B cell (primary cell): Measurements from ENCODE around the gene TMC8. TPM values are rescaled to one million over a fixed set of nuclear protein-coding genes. Genes with fewer than 3 reads are reported as not detected.

Experiments
- ATAC-seq: fragments of 200-7000 bp; cut with Tn5 transposase; one replicate; pipeline ENCODE4 v1.10.0; 2021; ENCODE audit warnings: low read depth, mild to moderate bottlenecking, moderate number of reproducible peaks, moderate library complexity
- CTCF ChIA-PET: fragments of 350-600 bp; sonication (Branson Sonifier 250); formaldehyde crosslinking; loops from one replicate; lab custom pipeline; 2021; ENCODE audit warnings: antibody characterized with exemption, inconsistent platforms; lab: Charles Lee
- POLR2A ChIA-PET: fragments of 350-600 bp; sonication (Branson Sonifier 250); formaldehyde crosslinking; loops from one replicate; lab custom pipeline; 2021; ENCODE audit warnings: antibody characterized with exemption; lab: Charles Lee
- DNase-seq: peaks from one replicate; pipeline ENCODE4 v3.0.0; 2013
- H2AFZ ChIP-seq: 2 replicates; pipeline ENCODE4 v1.6.1; 2012; ENCODE audit warnings: mild to moderate bottlenecking, low read depth, low read length; ENCODE audit not compliant: insufficient read depth, poor library complexity, severe bottlenecking
- H3K27ac ChIP-seq, 2 donors: 1 replicate in 1 of 2; 2 replicates in 1 of 2; pipeline ENCODE4 v1.5.1; 2012 to 2013; ENCODE audit warnings: low read length in 2 of 2, mild to moderate bottlenecking in 2 of 2, moderate library complexity in 1 of 2
- H3K27me3 ChIP-seq, 4 experiments: fragments of 200-600 bp in 1 of 4; sonication (generic) in 1 of 4; replicated peaks in 1 of 4; 1 replicate in 2 of 4; 2 replicates in 2 of 4; pipeline versions ENCODE4 v1.6.1 to v1.7.0; 2013 to 2016; ENCODE audit warnings: low read length in 3 of 4, mild to moderate bottlenecking in 2 of 4, mixed read lengths in 1 of 4, moderate library complexity in 1 of 4; ENCODE audit not compliant: insufficient read depth in 4 of 4, control insufficient read depth in 3 of 4; ENCODE audit errors: control extremely low read depth in 1 of 4
- H3K36me3 ChIP-seq, 2 experiments: replicated peaks in 1 of 2; 1 replicate in 1 of 2; 2 replicates in 1 of 2; pipeline versions ENCODE4 v1.6.1 to v1.7.1; 2013; ENCODE audit warnings: low read length in 1 of 2; ENCODE audit not compliant: insufficient read depth in 2 of 2, control insufficient read depth in 1 of 2; ENCODE audit errors: control extremely low read depth in 1 of 2, extremely low read depth in 1 of 2
- H3K4me1 ChIP-seq, 2 donors: fragments of 200-600 bp in 1 of 2; sonication (generic) in 1 of 2; 1 replicate in 1 of 2; 2 replicates in 1 of 2; pipeline versions ENCODE4 v1.5.1 to v1.6.1; 2013 to 2017; ENCODE audit warnings: low read length in 2 of 2; ENCODE audit not compliant: control insufficient read depth in 2 of 2, insufficient read depth in 2 of 2
- H3K4me2 ChIP-seq: replicated peaks from 2 replicates; pipeline ENCODE3; 2012; ENCODE audit warnings: mild to moderate bottlenecking, low read depth, low read length; ENCODE audit not compliant: poor library complexity, severe bottlenecking
- H3K4me3 ChIP-seq, 5 experiments: fragments of 200-600 bp in 1 of 5; sonication (generic) in 1 of 5; 1 replicate in 3 of 5; 2 replicates in 2 of 5; pipeline versions ENCODE4 v1.5.1 to v1.7.0; 2011 to 2016; ENCODE audit warnings: low read length in 4 of 5, mild to moderate bottlenecking in 4 of 5, low read depth in 2 of 5, control low read depth in 1 of 5, moderate library complexity in 1 of 5; ENCODE audit not compliant: insufficient read depth in 1 of 5; ENCODE audit errors: control extremely low read depth in 1 of 5, extremely low read depth in 1 of 5
- H3K79me2 ChIP-seq: fragments of 200-600 bp; sonication (generic); one replicate; pipeline ENCODE4 v1.6.0; 2016; ENCODE audit warnings: low read length; ENCODE audit not compliant: control insufficient read depth, insufficient read depth
- H3K9ac ChIP-seq: fragments of 200-600 bp; sonication (generic); 2 replicates; pipeline ENCODE4 v1.6.1; 2017; ENCODE audit warnings: mild to moderate bottlenecking, low read length, moderate library complexity
- H3K9me3 ChIP-seq, 3 donors: one replicate each; pipeline versions ENCODE4 v1.6.1 to v1.7.1; 2013; ENCODE audit warnings: low read length in 2 of 3; ENCODE audit not compliant: control insufficient read depth in 2 of 3, insufficient read depth in 1 of 3; ENCODE audit errors: control extremely low read depth in 1 of 3
- H4K20me1 ChIP-seq: 2 replicates; pipeline ENCODE4 v1.6.0; 2012; ENCODE audit warnings: mild to moderate bottlenecking, low read length; ENCODE audit not compliant: insufficient read depth, control insufficient read depth, poor library complexity, severe bottlenecking
- H3K27ac Mint-ChIP-seq: one replicate; pipeline ENCODE4 v1.8.0; 2021; ENCODE audit warnings: mixed read lengths
- H3K27me3 Mint-ChIP-seq: one replicate; pipeline ENCODE4 v1.8.0; 2021; ENCODE audit warnings: mixed read lengths
- H3K4me1 Mint-ChIP-seq: one replicate; pipeline ENCODE4 v1.8.0; 2021; ENCODE audit warnings: mixed read lengths
- H3K4me3 Mint-ChIP-seq: one replicate; pipeline ENCODE4 v1.8.0; 2021; ENCODE audit warnings: mixed read lengths
- H3K9me3 Mint-ChIP-seq: one replicate; pipeline ENCODE4 v1.8.0; 2022; ENCODE audit warnings: mixed read lengths; ENCODE audit not compliant: insufficient read depth
- EZH2 ChIP-seq: IDR thresholded peaks from 2 replicates; pipeline ENCODE4 v1.6.1; 2012; ENCODE audit warnings: borderline replicate concordance, low read depth, mild to moderate bottlenecking, moderate library complexity, low read length; ENCODE audit not compliant: insufficient read depth, poor library complexity, severe bottlenecking
- WGBS: methylation state at CpG from one replicate; pipeline ENCODE4 v1.1.5; 2013; ENCODE audit warnings: missing lambda C conversion rate; ENCODE audit not compliant: insufficient coverage; 5-methylcytosine and 5-hydroxymethylcytosine counted together
- intact Hi-C: fragments of 100-400 bp; cut with micrococcal nuclease; formaldehyde crosslinking; loops from one replicate; pipeline ENCODE4 v1.10.0; 2022
- polyA plus RNA-seq: library from polyadenylated mRNA; depleted of rRNA; stranded (reverse); fragments of >200 nt; gene quantifications from 2 replicates; pipeline ENCODE4 v1.2.3, GENCODE V29; 2012
- total RNA-seq, 2 donors: library from RNA; stranded (reverse); fragments of 120-200 nt in 1 of 2; gene quantifications; 1 replicate in 1 of 2; 2 replicates in 1 of 2; pipeline versions ENCODE4 v1.2.3 to v1.2.4, GENCODE V29; 2013 to 2022
- TF ChIP-seq, protein P1 (sequence below): fragments of 200-600 bp; IDR thresholded peaks from one replicate; pipeline ENCODE4 v1.8.0; 2022; ENCODE audit warnings: antibody characterized with exemption, mild to moderate bottlenecking

The TMC8 gene
- total and polyA plus RNA-seq, 2 donors (not counting 1 experiment from before 2014, with no cell fraction given): 235 to 352 TPM

- Histone ChIP-seq H3K36me3 (peaks cover 0 to 29% of the 10 kb centered on the region in 2 experiments), H3K4me1 (peaks cover 51 to 61% of the 10 kb centered on the region in 2 donors), H3K9ac (peak overlapping the region; percentile 90), H4K20me1 (peaks cover 25% of the 10 kb centered on the region), H3K79me2 (peaks cover 37% of the 10 kb centered on the region), H2AFZ (no peak overlapping the region), H3K27me3 (no peaks in the 10 kb centered on the region), H3K27ac (peak overlapping the region; percentile 93 to 97), H3K9me3 (no peaks in the 10 kb centered on the region), H3K4me3 (peak overlapping the region; percentile 1 to 88 (median 74)), H3K4me2 (peak overlapping the region; percentile 97)
- CTCF ChIA-PET: interaction anchor here (0.5 to 19.2 kb wide), 5 partner anchors 21 to 194 kb away, joined by 3 to 357 read pairs (median 5); partner anchors contain the start of genes TMC6 and TMC8
- Mint-ChIP-seq H3K9me3 (no peaks in the 10 kb centered on the region), H3K27ac (peak overlapping the region; percentile 89), H3K4me3 (peak overlapping the region; percentile 83), H3K4me1 (peaks cover 54% of the 10 kb centered on the region), H3K27me3 (no peaks in the 10 kb centered on the region)
- POLR2A ChIA-PET: interaction anchor here (0.6 to 19.6 kb wide), 10 partner anchors 12 to 1028 kb away, joined by 3 to 432 read pairs (median 5); partner anchors contain the start of genes SEC14L1, TMC6 and TMC8
- intact Hi-C loops: loop anchor here (1.0 to 2.0 kb wide), 4 partner anchors 14 to 36 kb away; partner anchors contain the start of genes AFMID and TK1
- TF ChIP-seq, protein P1, sequence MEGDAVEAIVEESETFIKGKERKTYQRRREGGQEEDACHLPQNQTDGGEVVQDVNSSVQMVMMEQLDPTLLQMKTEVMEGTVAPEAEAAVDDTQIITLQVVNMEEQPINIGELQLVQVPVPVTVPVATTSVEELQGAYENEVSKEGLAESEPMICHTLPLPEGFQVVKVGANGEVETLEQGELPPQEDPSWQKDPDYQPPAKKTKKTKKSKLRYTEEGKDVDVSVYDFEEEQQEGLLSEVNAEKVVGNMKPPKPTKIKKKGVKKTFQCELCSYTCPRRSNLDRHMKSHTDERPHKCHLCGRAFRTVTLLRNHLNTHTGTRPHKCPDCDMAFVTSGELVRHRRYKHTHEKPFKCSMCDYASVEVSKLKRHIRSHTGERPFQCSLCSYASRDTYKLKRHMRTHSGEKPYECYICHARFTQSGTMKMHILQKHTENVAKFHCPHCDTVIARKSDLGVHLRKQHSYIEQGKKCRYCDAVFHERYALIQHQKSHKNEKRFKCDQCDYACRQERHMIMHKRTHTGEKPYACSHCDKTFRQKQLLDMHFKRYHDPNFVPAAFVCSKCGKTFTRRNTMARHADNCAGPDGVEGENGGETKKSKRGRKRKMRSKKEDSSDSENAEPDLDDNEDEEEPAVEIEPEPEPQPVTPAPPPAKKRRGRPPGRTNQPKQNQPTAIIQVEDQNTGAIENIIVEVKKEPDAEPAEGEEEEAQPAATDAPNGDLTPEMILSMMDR: no peak
- no peak for TF ChIP-seq EZH2
- ATAC-seq (peak; percentile 11), DNase-seq (peak; percentile 86)
- WGBS: 10% methylated on average over 25 of the region's 38 CpGs
Measured at GRCh38 chr17:78168903-78169793, 38.6 kb downstream of the TMC8 start.
